Bronchial epithelial cell (primary cell): Measurements from ENCODE around the gene RNF220. TPM values are rescaled to one million over a fixed set of nuclear protein-coding genes. Genes with fewer than 3 reads are reported as not detected.
A peak's percentile ranks its signal among the peaks of the same experiment; 100 is the strongest.

Experiments used
- DNase-seq: peaks from one replicate; pipeline ENCODE4 v3.0.0-alpha.2; 2010; ENCODE audit warnings: low read depth
- FAIRE-seq: peaks from 2 replicates; lab custom pipeline; 2011; peaks lifted over from hg19 to GRCh38; lab: Jason Lieb, UNC
- H3K27me3 ChIP-seq: 2 replicates; pipeline ENCODE4 v1.5.1; 2011; ENCODE audit warnings: low read length; ENCODE audit not compliant: control insufficient read depth, insufficient read depth
- H3K36me3 ChIP-seq: 2 replicates; pipeline ENCODE4 v1.5.1; 2011; ENCODE audit warnings: low read length; ENCODE audit not compliant: control insufficient read depth, insufficient read depth
- H3K4me3 ChIP-seq: 2 replicates; pipeline ENCODE4 v1.5.1; 2011; ENCODE audit warnings: mild to moderate bottlenecking, low read depth, low read length, control low read depth
- total RNA-seq: library from RNA; depleted of rRNA; stranded (reverse); fragments of >200 nt; gene quantifications from 2 replicates; pipeline ENCODE4 v1.2.1, GENCODE V29; 2014
- TF ChIP-seq, protein P1 (sequence below): IDR thresholded peaks from 2 replicates; pipeline ENCODE4 v1.5.1; 2011; ENCODE audit warnings: mild to moderate bottlenecking, moderate library complexity, low read length, control low read depth, inconsistent platforms; ENCODE audit not compliant: insufficient read depth, severe bottlenecking

RNF220 gene
- total RNA-seq, 1 donor from 2014 or later = 94.5 TPM

DNA sequence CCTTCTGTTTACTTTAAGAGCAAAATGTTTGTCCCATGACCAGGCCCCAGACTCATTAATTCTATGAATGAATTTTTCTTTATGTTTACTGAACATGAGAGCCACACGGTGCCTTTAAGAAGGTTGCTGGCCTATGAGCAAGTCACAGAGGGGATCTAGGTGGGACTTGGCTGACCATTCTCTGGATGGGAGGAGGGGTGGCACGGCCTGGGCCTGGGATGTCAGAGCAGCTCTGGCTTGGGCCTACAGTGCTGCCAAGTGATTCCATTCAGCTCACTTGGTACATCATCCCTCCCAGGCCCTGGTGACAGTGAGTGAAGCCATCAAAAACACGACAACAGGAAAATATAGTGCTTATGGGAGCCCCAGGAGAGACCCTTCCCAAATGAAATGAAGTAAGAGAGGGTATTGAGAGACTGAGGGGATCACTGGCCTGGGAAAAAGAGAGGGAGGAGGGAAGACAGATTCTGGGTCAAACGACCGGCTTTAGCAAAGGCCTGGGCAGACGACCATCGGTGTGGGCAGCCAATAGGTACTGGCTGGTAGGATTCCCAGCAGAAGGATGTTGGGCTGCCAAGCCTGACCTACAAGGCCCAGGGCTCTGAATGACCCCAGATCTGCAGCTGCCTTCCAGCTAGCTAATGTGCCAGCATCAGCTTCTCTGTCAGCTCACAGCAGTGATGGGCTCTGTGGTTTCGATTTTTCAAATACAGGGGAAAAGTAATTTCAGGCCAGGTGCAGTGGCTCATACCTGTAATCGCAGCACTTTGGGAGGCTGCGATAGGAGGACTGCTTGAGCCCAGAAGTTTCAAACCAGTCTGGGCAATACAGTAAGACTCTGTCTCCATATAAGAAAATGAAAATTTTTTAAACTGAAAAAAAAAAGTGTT, 265.9 kb downstream of the RNF220 start:
- FAIRE-seq = no peak
- Histone ChIP-seq H3K4me3 (no peak overlapping the region), H3K27me3 (no peaks in the 10 kb centered on the region), H3K36me3 (no peaks in the 10 kb centered on the region)
- DNase-seq = no peak
- TF ChIP-seq, protein P1, sequence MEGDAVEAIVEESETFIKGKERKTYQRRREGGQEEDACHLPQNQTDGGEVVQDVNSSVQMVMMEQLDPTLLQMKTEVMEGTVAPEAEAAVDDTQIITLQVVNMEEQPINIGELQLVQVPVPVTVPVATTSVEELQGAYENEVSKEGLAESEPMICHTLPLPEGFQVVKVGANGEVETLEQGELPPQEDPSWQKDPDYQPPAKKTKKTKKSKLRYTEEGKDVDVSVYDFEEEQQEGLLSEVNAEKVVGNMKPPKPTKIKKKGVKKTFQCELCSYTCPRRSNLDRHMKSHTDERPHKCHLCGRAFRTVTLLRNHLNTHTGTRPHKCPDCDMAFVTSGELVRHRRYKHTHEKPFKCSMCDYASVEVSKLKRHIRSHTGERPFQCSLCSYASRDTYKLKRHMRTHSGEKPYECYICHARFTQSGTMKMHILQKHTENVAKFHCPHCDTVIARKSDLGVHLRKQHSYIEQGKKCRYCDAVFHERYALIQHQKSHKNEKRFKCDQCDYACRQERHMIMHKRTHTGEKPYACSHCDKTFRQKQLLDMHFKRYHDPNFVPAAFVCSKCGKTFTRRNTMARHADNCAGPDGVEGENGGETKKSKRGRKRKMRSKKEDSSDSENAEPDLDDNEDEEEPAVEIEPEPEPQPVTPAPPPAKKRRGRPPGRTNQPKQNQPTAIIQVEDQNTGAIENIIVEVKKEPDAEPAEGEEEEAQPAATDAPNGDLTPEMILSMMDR = no peak

DNA sequence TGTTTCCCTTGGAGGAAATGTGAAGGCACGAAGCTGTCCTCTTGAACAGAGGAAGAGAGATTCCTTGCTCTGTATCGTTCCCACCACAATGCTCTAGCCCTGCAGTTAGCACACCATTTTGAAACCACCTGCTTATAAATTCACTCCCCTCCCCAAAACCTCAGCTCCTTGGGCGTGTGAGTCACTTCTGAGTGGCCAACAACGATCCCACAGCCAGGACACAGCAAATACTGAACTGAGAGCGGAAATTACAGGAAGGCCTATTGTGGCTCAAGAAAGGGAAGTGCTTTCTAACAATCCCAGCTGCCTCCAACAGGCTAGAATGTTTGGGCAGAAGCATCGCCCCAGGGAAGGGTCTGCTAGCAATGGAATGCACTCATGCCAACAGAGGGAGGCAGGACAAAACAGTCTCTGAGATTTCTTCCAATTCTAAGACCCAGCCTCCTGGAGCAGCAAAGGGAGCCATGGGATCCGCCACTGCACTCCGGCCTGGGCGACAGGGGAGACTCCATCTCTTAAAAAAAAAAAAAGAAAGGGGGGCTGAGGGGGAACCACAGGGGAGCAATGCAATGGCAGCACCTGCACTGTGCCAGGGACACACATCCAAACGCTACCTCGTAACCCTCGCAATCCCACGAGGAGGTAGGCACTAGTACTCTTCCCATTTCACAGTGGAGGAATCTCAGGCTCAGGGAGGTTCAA, 267.4 kb downstream of the RNF220 start:
- Histone ChIP-seq H3K27me3 (no peaks in the 10 kb centered on the region), H3K36me3 (no peaks in the 10 kb centered on the region), H3K4me3 (no peak overlapping the region)
- DNase-seq (peak; percentile 69), FAIRE-seq (no peak)
- TF ChIP-seq, protein P1 = no peak

DNA sequence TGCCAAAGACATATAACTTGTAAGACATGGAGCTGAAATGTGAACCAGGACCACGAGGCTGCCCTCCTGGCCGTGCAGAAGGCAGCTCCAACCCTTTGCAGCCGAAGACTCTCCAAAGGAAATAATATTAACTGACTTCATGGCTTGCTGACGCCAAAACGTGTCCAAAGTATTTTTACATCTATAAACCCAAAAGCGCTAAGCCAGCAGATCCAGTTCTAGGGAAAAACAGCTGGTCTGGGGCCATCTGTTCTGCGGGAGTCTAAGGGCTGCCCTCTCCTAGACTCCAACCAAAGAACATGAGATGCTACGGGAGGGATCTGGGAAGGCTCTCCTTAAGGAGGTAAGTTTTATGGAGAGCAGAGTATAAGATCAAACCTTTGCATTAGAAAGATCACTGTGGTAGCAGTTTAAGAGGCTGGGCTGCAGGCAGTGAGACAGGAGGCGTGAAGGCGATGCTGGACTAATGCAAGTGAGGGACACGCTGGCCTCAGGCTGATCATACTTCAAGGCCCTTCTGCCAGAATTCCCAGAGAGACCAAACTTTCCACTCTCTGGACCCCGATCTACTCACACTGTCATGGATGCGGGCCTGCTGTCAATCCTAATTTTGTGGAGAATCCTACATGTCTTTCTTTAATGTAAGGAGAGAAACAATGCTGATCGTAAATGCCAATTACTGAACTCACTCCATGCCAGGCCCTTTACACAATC, 268.1 kb downstream of the RNF220 start:
- TF ChIP-seq, protein P1 = no peak
- DNase-seq = no peak
- Histone ChIP-seq H3K27me3 (no peaks in the 10 kb centered on the region), H3K4me3 (peak overlapping the region; percentile 52), H3K36me3 (no peaks in the 10 kb centered on the region)
- FAIRE-seq = no peak

DNA sequence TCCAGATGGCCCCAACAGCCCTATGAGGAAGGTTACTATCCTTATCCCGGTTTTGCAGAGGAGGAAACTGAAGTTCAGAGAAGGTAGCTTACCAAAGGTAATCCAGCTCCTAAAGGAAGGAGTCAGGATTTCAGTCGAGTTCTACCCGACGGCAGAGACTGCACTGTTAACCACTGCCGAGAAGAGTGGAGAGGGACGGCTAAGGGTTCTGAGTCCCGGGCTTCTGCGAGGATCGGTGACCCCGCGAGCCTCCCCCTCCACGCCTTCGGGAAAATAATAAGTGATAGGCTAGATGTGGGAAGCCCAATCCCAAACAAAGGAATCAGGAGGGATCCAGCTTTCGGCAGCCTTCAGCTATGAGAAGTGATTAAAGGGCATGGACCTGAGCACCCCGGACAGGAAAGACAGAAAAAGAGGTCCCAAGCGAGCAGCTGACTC, 268.6 kb downstream of the RNF220 start:
- H3K27me3 ChIP-seq = no peaks in the 10 kb centered on the region
- H3K36me3 ChIP-seq = no peaks in the 10 kb centered on the region
- FAIRE-seq (no peak), DNase-seq (peak; percentile 14)
- TF ChIP-seq, protein P1 = no peak
- H3K4me3 ChIP-seq = peak overlapping the region; percentile 52

DNA sequence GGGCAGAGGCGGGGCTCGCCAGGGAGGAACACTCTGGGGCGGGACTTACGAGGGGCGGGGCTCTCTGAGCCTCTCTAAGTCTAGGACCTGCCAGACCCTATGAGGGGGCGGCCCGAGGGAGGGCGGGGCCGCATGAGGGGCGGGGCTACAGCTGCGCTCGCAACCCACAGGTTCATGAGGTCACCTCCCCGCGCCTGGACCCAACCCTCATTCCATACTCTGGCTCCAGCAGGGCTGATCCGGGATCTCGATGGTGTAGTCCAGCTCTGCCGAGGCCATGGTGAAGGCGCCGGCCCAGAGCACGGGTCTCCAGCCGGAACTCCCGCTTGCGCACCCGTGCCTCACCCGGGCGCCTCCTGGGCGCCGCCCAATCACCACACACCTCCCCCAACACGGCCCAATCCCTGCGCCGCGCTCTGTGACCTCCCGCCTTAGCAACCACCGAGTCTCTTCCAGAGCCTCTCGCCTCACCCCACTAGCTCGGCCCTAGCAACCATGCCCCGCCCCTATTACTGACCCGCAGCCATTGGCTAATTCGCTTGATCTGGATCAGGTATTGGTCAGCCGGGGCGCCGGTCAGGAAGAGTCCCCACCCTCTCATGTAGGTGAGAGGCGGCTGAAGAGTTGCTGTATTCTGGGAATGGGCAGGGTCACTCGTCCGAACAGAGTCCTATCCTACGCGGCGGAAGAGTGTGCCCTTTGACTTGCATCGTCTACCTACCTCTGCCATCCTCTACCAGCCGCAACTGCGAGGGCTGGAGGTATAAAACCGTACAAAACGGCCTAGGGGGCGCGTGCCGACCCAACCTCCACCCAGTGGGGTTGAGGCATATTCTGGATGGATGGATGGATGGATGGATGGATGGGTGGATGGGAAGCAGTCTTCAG, 269.3 kb downstream of the RNF220 start, which contains the start of the genes ARMH1 and TMEM53:
Gene ARMH1, plus strand, starts transcription at position 602 of the 888 bp plus-strand sequence. CDS start 14,984 bp downstream, outside the sequence.
Gene TMEM53, minus strand, starts transcription at position 369 of the 888 bp plus-strand sequence. Its CDS starts 90 bp downstream, at position 279.
- H3K4me3 ChIP-seq = peak within 1 kb of the TSS; percentile 52
- H3K27me3 ChIP-seq = no peaks in the 10 kb centered on the region
- FAIRE-seq (no peak), DNase-seq (peak; percentile 96)
- TF ChIP-seq, protein P1 = no peak
- no peaks in the 10 kb centered on the region for H3K36me3 ChIP-seq
